ENCODE data around the gene ITGA2B. TPM values are rescaled to one million over a fixed set of nuclear protein-coding genes. Genes with fewer than 3 reads are reported as not detected.

The ITGA2B gene
- total RNA-seq, 1 experiment from 2014 or later, result 3.1 TPM

DNA sequence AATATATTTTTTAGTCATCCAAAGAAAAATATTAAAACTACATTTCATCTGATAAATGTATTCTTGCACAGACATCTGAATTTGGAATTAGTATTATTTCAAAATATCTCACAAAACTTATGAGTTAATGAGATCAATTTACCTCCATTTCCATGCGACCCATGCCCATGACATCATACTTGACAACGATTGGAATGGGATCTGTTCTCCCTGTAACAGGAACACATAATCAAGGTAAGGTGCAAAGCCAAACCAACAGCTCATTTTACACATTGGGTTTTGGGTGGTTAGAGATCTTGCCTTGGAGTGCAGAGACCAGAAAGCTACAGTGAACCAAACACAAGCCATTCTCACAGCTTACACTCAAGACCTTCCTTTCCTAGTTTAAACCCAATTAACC is 46.9 kb upstream of the ITGA2B start:
- no peaks in the 10 kb centered on the region for H4K20me1 ChIP-seq (ENCODE audit: low read length)
- H3K4me1 ChIP-seq (ENCODE audit: insufficient read depth, low read length), result no peaks in the 10 kb centered on the region
- no peaks in the 10 kb centered on the region for H3K9me2 ChIP-seq (replicated peaks; ENCODE audit: low read length)
- H3K27me3 ChIP-seq (ENCODE audit: low read length), result no peaks in the 10 kb centered on the region
- H3F3A ChIP-seq (ENCODE audit: low read length, unreplicated experiment), result no peaks in the 10 kb centered on the region
- no peak overlapping the region for H2AFZ ChIP-seq (ENCODE audit: low read length)
- intact Hi-C loops (cut with micrococcal nuclease), result no loop called here
- no peak overlapping the region for H3K9ac ChIP-seq (ENCODE audit: low read length)
- BruUV-seq (replicated peaks), result no TSS peak
- H3K79me2 ChIP-seq (ENCODE audit: low read length), result 0 out of 2 replicates have a peak, but pooled peaks cover 5% of the 10 kb centered on the region
- CTCF ChIA-PET, result no interaction called here
- no peak for TF ChIP-seq EZH2phosphoT487 (IDR thresholded peaks at IDR 0.05; ENCODE audit: borderline replicate concordance, low read length)
- TF ChIP-seq EZH2 (IDR thresholded peaks at IDR 0.05; ENCODE audit: low read length, unreplicated experiment), result no peak
- TF ChIP-seq, protein P1, sequence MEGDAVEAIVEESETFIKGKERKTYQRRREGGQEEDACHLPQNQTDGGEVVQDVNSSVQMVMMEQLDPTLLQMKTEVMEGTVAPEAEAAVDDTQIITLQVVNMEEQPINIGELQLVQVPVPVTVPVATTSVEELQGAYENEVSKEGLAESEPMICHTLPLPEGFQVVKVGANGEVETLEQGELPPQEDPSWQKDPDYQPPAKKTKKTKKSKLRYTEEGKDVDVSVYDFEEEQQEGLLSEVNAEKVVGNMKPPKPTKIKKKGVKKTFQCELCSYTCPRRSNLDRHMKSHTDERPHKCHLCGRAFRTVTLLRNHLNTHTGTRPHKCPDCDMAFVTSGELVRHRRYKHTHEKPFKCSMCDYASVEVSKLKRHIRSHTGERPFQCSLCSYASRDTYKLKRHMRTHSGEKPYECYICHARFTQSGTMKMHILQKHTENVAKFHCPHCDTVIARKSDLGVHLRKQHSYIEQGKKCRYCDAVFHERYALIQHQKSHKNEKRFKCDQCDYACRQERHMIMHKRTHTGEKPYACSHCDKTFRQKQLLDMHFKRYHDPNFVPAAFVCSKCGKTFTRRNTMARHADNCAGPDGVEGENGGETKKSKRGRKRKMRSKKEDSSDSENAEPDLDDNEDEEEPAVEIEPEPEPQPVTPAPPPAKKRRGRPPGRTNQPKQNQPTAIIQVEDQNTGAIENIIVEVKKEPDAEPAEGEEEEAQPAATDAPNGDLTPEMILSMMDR (conservative IDR thresholded peaks at IDR 0.05; ENCODE audit: low read depth, low read length), result no peak
- H3K4me2 ChIP-seq (ENCODE audit: low read length), result no peak overlapping the region
- no peak for DNase-seq
- peaks cover 24% of the 10 kb centered on the region for H3K36me3 ChIP-seq (ENCODE audit: low read depth, low read length)
- no peak for ATAC-seq
- no peak overlapping the region for H3K4me3 ChIP-seq (ENCODE audit: low read length)
- no peaks in the 10 kb centered on the region for H3K9me3 ChIP-seq (ENCODE audit: low read length)
- POLR2A ChIA-PET (ENCODE audit: unreplicated experiment), result no interaction called here
- H3K27ac ChIP-seq (ENCODE audit: low read length), result no peak overlapping the region

DNA sequence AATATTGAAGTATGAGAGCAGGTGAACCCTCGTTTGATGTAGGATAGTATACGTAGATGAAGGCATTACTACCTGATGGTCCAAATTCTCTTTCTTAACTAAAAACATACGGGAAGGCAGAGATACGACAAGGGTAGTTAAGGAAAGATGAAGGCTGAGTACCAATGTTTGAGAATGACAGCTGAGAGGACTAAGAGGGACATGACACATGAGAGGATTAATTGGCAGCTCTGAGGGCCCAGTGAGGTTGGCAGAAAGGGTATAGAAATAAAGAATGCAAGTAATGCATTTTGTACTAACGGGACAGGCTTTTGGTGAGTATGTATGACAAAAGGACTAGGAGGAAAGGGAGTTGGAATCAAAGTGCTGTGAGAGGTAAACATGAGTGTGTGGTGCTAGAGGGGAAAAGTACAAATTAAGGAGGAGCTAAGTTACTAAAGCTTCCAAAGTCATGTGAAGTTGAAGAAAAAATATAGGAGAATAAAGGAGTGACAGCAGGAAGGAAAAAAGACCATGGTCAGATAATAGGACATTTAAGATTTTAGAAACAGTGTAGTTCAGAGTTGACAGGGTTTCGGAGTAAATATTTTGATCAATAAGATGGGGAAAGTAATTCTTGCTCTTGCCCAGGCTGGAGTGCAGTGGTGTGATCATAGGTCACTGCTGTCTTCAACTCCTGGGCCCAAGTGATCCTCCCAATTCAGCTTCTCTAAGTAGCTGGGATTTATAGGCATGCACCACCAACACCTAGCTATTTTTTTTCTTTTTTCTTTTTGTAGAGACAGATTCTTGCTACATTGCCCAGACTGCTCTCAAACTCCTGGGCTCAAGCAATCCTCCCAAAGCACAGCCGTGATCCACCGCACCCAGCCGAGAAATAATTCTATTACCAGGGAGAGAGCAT is 43.1 kb upstream of the ITGA2B start:
- Histone ChIP-seq H3K9me2 (replicated peaks; ENCODE audit: low read length) (no peaks in the 10 kb centered on the region), H3K27me3 (ENCODE audit: low read length) (no peaks in the 10 kb centered on the region), H3K4me3 (ENCODE audit: low read length) (no peak overlapping the region), H2AFZ (ENCODE audit: low read length) (no peak overlapping the region), H3K36me3 (ENCODE audit: low read depth, low read length) (peaks cover 24% of the 10 kb centered on the region), H3K4me1 (ENCODE audit: insufficient read depth, low read length) (no peaks in the 10 kb centered on the region), H3K27ac (ENCODE audit: low read length) (no peak overlapping the region), H3K4me2 (ENCODE audit: low read length) (no peak overlapping the region), H3K9ac (ENCODE audit: low read length) (no peak overlapping the region), H3F3A (ENCODE audit: low read length, unreplicated experiment) (no peaks in the 10 kb centered on the region), H3K79me2 (ENCODE audit: low read length) (no peaks in the 10 kb centered on the region), H4K20me1 (ENCODE audit: low read length) (no peaks in the 10 kb centered on the region), H3K9me3 (ENCODE audit: low read length) (no peaks in the 10 kb centered on the region)
- TF ChIP-seq, protein P1 (conservative IDR thresholded peaks at IDR 0.05; ENCODE audit: low read depth, low read length), result no peak
- TF ChIP-seq EZH2 (IDR thresholded peaks at IDR 0.05; ENCODE audit: low read length, unreplicated experiment) (no peak), EZH2phosphoT487 (IDR thresholded peaks at IDR 0.05; ENCODE audit: borderline replicate concordance, low read length) (no peak)
- BruUV-seq (replicated peaks), result no TSS peak
- DNase-seq (no peak), ATAC-seq (no peak)
- intact Hi-C loops (cut with micrococcal nuclease), result no loop called here
- POLR2A ChIA-PET (ENCODE audit: unreplicated experiment), result interaction anchor here (0.6 kb wide), 1 partner anchor 514 kb away, joined by 3 read pairs; no protein-coding TSS in a partner anchor
- CTCF ChIA-PET, result no interaction called here

Measured in PC-3 (cell line).